GM23248 (cell line): ENCODE data around the gene XXYLT1.

Experiments
- EZH2 ChIP-seq: fragments of 200-600 bp; sonication (generic); IDR thresholded peaks from 2 replicates; pipeline ENCODE4 v1.6.1; 2018; ENCODE audit warnings: antibody characterized with exemption, mild to moderate bottlenecking; ENCODE audit not compliant: insufficient read depth, poor library complexity, severe bottlenecking
- EZH2phosphoT487 ChIP-seq: fragments of 200-600 bp; sonication (generic); IDR thresholded peaks from 2 replicates; pipeline ENCODE4 v1.6.1; 2018; ENCODE audit warnings: antibody characterized with exemption, moderate library complexity, mild to moderate bottlenecking, low read depth; ENCODE audit not compliant: insufficient read depth

- no peak for TF ChIP-seq EZH2phosphoT487
- TF ChIP-seq EZH2 = no peak
Measured at GRCh38 chr3:195065864-195066185, 205.1 kb downstream of the XXYLT1 start.
